Measurements from ENCODE around the gene SBDS. TPM values are rescaled to one million over a fixed set of nuclear protein-coding genes. Genes with fewer than 3 reads are reported as not detected.
"Not testable (repeated sequence)": the region's sequence is repeated elsewhere in the genome, so short reads cannot be mapped to it uniquely, and the experiment has no call there.

SBDS gene
- total and polyA plus RNA-seq, 2 donors (not counting 1 experiment from before 2014, with no cell fraction given): 39.1 to 170 TPM

DNA sequence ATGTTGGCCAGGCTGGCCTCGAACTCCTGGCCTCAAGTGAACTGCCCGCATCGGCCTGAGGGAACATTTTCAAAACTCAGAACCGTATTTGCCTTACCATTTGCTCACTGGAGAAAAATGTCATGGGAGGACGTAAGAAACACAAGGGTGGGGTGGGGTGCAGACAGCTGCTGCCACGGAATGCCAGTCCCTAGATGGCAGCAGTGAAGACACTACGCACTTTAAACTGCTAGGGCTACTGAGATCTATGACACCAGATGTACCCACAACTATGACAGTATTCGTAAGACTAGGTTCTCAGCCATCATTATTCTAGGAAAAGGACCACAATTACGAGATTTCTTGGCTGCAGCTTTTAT, 716 bp downstream of the SBDS start:
- H3K27me3 ChIP-seq (replicated peaks in 1 of 4; ENCODE audit: control extremely low read depth in 1 of 4, control insufficient read depth in 3 of 4, insufficient read depth in 4 of 4, low read length in 3 of 4); H3K9me3 ChIP-seq (ENCODE audit: control extremely low read depth in 1 of 3, control insufficient read depth in 2 of 3, insufficient read depth in 1 of 3, low read length in 2 of 3); H4K20me1 ChIP-seq (ENCODE audit: control insufficient read depth, insufficient read depth, low read length, poor library complexity, severe bottlenecking); H3K27me3 Mint-ChIP-seq; H3K4me1 ChIP-seq (ENCODE audit: control insufficient read depth in 2 of 2, insufficient read depth in 2 of 2, low read length in 2 of 2); H3K9me3 Mint-ChIP-seq (ENCODE audit: insufficient read depth): not testable (repeated sequence)
- intact Hi-C loops (cut with micrococcal nuclease): loop anchor here (1.0 to 10.0 kb wide), 5 partner anchors 150 to 1240 kb away; partner anchors contain the start of genes CRCP, GUSB and KCTD7
- peak overlapping the region; percentile 67 for H3K4me2 ChIP-seq (replicated peaks; ENCODE audit: low read depth, low read length, poor library complexity, severe bottlenecking)
- peak overlapping the region; percentile 96 to 99 for H3K27ac ChIP-seq (ENCODE audit: low read length in 2 of 2)
- H3K27ac Mint-ChIP-seq: peak overlapping the region; percentile 100
- peak overlapping the region; percentile 98 for H3K9ac ChIP-seq (ENCODE audit: low read length)
- H3K4me3 ChIP-seq (ENCODE audit: control extremely low read depth in 1 of 5, extremely low read depth in 1 of 5, insufficient read depth in 1 of 5, low read depth in 2 of 5, low read length in 4 of 5): peak overlapping the region; percentile 35 to 83 (median 74)
- peak; percentile 80 for DNase-seq
- peaks cover 2 to 25% of the 10 kb centered on the region in 2 experiments for H3K36me3 ChIP-seq (replicated peaks in 1 of 2; ENCODE audit: control extremely low read depth in 1 of 2, control insufficient read depth in 1 of 2, extremely low read depth in 1 of 2, insufficient read depth in 2 of 2, low read length in 1 of 2)
- peaks cover 16% of the 10 kb centered on the region for H3K79me2 ChIP-seq (ENCODE audit: control insufficient read depth, insufficient read depth, low read length)
- peaks cover 26% of the 10 kb centered on the region for H3K4me1 Mint-ChIP-seq
- POLR2A ChIA-PET: interaction anchor here (1.0 to 2.5 kb wide), 5 partner anchors 73 to 880 kb away, joined by 4 to 19 read pairs (median 7); partner anchors contain the start of genes CRCP, RABGEF1 and TMEM248
- ATAC-seq (ENCODE audit: low read depth): peak; percentile 32
- TF ChIP-seq, protein P1, sequence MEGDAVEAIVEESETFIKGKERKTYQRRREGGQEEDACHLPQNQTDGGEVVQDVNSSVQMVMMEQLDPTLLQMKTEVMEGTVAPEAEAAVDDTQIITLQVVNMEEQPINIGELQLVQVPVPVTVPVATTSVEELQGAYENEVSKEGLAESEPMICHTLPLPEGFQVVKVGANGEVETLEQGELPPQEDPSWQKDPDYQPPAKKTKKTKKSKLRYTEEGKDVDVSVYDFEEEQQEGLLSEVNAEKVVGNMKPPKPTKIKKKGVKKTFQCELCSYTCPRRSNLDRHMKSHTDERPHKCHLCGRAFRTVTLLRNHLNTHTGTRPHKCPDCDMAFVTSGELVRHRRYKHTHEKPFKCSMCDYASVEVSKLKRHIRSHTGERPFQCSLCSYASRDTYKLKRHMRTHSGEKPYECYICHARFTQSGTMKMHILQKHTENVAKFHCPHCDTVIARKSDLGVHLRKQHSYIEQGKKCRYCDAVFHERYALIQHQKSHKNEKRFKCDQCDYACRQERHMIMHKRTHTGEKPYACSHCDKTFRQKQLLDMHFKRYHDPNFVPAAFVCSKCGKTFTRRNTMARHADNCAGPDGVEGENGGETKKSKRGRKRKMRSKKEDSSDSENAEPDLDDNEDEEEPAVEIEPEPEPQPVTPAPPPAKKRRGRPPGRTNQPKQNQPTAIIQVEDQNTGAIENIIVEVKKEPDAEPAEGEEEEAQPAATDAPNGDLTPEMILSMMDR (IDR thresholded peaks at IDR 0.05): peak; percentile 49
- WGBS (ENCODE audit: insufficient coverage): 0% methylated on average over 6 of the region's 9 CpGs
- CTCF ChIA-PET: interaction anchor here (1.0 to 1.6 kb wide), 2 partner anchors 72 to 150 kb away, joined by 3 to 5 read pairs; no protein-coding TSS in a partner anchor
- H3K4me3 Mint-ChIP-seq: peak overlapping the region; percentile 98
- H2AFZ ChIP-seq (ENCODE audit: insufficient read depth, low read depth, low read length, poor library complexity, severe bottlenecking): peak overlapping the region; percentile 62

DNA sequence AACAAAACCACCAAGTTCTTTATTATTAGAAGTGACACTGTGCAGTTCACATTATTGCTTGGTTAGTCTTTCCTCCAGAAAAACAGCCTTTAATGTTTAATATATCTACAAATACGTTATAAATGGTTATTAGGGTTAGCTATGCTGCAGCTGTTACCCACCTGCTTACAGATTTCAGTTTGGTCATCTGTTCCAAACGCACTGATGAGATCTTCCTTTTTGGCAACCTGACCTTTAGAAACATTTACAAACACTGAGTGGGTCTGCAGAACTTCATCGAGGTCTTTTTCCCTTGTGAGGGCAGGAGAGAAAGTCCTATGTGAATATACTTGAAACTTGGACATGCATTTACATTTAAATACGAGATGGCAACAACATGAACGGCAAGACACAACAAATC, 1.3 kb downstream of the SBDS start:
- Histone ChIP-seq H3K36me3 (replicated peaks in 1 of 2; ENCODE audit: control extremely low read depth in 1 of 2, control insufficient read depth in 1 of 2, extremely low read depth in 1 of 2, insufficient read depth in 2 of 2, low read length in 1 of 2) (peaks cover 2 to 27% of the 10 kb centered on the region in 2 experiments), H3K4me2 (replicated peaks; ENCODE audit: low read depth, low read length, poor library complexity, severe bottlenecking) (peak overlapping the region; percentile 67), H3K79me2 (ENCODE audit: control insufficient read depth, insufficient read depth, low read length) (peaks cover 16% of the 10 kb centered on the region), H3K27ac (ENCODE audit: low read length in 2 of 2) (peak overlapping the region in 1 of 2 donors; percentile 96), H3K9ac (ENCODE audit: low read length) (peak overlapping the region; percentile 98), H3K4me3 (ENCODE audit: control extremely low read depth in 1 of 5, extremely low read depth in 1 of 5, insufficient read depth in 1 of 5, low read depth in 2 of 5, low read length in 4 of 5) (peak overlapping the region in 1 of 5 experiments; percentile 75)
- H4K20me1 ChIP-seq (ENCODE audit: control insufficient read depth, insufficient read depth, low read length, poor library complexity, severe bottlenecking); H3K27me3 ChIP-seq (replicated peaks in 1 of 4; ENCODE audit: control extremely low read depth in 1 of 4, control insufficient read depth in 3 of 4, insufficient read depth in 4 of 4, low read length in 3 of 4); H2AFZ ChIP-seq (ENCODE audit: insufficient read depth, low read depth, low read length, poor library complexity, severe bottlenecking); H3K9me3 ChIP-seq (ENCODE audit: control extremely low read depth in 1 of 3, control insufficient read depth in 2 of 3, insufficient read depth in 1 of 3, low read length in 2 of 3); H3K9me3 Mint-ChIP-seq (ENCODE audit: insufficient read depth); ATAC-seq (ENCODE audit: low read depth); CTCF ChIA-PET; H3K4me1 ChIP-seq (ENCODE audit: control insufficient read depth in 2 of 2, insufficient read depth in 2 of 2, low read length in 2 of 2); H3K27me3 Mint-ChIP-seq; DNase-seq: not testable (repeated sequence)
- Mint-ChIP-seq H3K4me3 (peak overlapping the region; percentile 98), H3K4me1 (peaks cover 26% of the 10 kb centered on the region), H3K27ac (peak overlapping the region; percentile 100)
- POLR2A ChIA-PET: interaction anchor here (2.2 to 2.5 kb wide), 2 partner anchors 73 to 308 kb away, joined by 6 to 19 read pairs; partner anchors contain the start of gene TMEM248
- intact Hi-C loops (cut with micrococcal nuclease): loop anchor here (1.0 to 10.0 kb wide), 3 partner anchors 150 to 1239 kb away; partner anchors contain the start of gene CRCP
- WGBS (ENCODE audit: insufficient coverage): no CpG with 5 or more reads among the region's 5 CpGs

DNA sequence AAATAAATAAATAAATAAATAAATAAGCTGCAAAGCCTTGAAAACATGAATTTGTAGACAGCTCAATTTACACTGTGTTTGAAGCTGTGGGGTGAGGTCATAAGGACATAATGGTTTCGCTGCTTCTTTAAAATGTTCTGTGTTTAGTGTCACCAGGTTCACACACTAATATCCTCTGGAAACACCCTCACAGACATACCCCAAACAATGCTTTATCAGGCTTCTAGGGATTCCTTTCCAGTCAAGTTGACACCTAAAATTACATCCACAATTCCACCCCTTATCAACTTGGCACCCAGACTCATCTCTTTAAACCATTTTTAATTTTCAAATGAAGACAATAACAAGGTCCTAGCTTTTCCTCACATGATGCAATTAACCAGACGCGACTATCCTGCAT, 5.8 kb downstream of the SBDS start:
- H3K27ac ChIP-seq (ENCODE audit: low read length in 2 of 2); H3K9me3 ChIP-seq (ENCODE audit: control extremely low read depth in 1 of 3, control insufficient read depth in 2 of 3, insufficient read depth in 1 of 3, low read length in 2 of 3); H3K4me2 ChIP-seq (replicated peaks; ENCODE audit: low read depth, low read length, poor library complexity, severe bottlenecking); DNase-seq; H3K4me1 ChIP-seq (ENCODE audit: control insufficient read depth in 2 of 2, insufficient read depth in 2 of 2, low read length in 2 of 2); intact Hi-C loops (cut with micrococcal nuclease); H3K4me3 ChIP-seq (ENCODE audit: control extremely low read depth in 1 of 5, extremely low read depth in 1 of 5, insufficient read depth in 1 of 5, low read depth in 2 of 5, low read length in 4 of 5); H3K4me3 Mint-ChIP-seq; H3K9me3 Mint-ChIP-seq (ENCODE audit: insufficient read depth); H3K27me3 ChIP-seq (replicated peaks in 1 of 4; ENCODE audit: control extremely low read depth in 1 of 4, control insufficient read depth in 3 of 4, insufficient read depth in 4 of 4, low read length in 3 of 4); H3K27me3 Mint-ChIP-seq; ATAC-seq (ENCODE audit: low read depth); CTCF ChIA-PET; H3K9ac ChIP-seq (ENCODE audit: low read length); POLR2A ChIA-PET; H3K27ac Mint-ChIP-seq; H2AFZ ChIP-seq (ENCODE audit: insufficient read depth, low read depth, low read length, poor library complexity, severe bottlenecking); H4K20me1 ChIP-seq (ENCODE audit: control insufficient read depth, insufficient read depth, low read length, poor library complexity, severe bottlenecking): not testable (repeated sequence)
- peaks cover 11% of the 10 kb centered on the region for H3K79me2 ChIP-seq (ENCODE audit: control insufficient read depth, insufficient read depth, low read length)
- WGBS (ENCODE audit: insufficient coverage): no CpG with 5 or more reads among the region's 3 CpGs
- H3K36me3 ChIP-seq (replicated peaks in 1 of 2; ENCODE audit: control extremely low read depth in 1 of 2, control insufficient read depth in 1 of 2, extremely low read depth in 1 of 2, insufficient read depth in 2 of 2, low read length in 1 of 2): peaks cover 3 to 43% of the 10 kb centered on the region in 2 experiments
- peaks cover 18% of the 10 kb centered on the region for H3K4me1 Mint-ChIP-seq
